ENCODE measurements around the gene NDUFA13.

GRCh38 chr19:19491321-19492025 is 24.6 kb upstream of the NDUFA13 start:
- no peak for TF ChIP-seq CTCF (IDR thresholded peaks at IDR 0.05)
- TF ChIP-seq POLR2A (IDR thresholded peaks at IDR 0.05), result no peak
- no peak for TF ChIP-seq POLR2AphosphoS5 (IDR thresholded peaks at IDR 0.05)
- TF ChIP-seq EP300 (IDR thresholded peaks at IDR 0.05; ENCODE audit: low read depth), result no peak
